ENCODE results near the gene CRYBB1. TPM values are rescaled to one million over a fixed set of nuclear protein-coding genes. Genes with fewer than 3 reads are reported as not detected.

CRYBB1 gene
- total RNA-seq, 1 donor from 2014 or later, result 0.55 TPM

DNA sequence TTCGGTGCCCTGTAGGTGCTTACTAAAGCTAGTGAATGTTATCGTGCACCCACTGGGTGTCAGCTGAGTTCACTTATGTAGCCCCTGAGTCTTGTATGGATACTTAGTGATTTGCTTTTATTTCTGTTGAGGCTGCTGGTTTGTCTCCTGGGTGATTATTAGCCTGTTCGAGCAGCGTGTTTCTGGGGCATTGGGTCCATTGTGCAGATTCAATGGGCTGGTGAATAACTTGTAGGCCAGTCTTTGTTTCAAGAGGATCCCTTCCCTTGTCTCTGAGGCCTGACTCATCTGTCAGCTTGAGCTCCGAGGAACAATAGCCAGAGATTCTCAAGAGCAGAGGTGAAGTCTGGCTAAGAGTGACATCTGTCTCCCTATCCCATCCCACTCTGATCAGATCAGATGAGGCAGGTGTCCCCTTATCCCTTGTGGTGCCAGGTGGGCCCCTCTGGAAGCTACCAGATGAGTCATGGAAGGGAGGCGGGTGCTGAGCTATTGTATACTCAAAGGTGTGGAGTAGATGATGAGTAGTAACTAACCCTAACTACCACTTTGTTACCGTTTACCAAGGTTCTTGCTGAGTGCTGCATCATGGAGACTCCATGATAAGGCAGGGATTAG is 43.2 kb upstream of the CRYBB1 start:
- no peak overlapping the region for H3K4me3 ChIP-seq
- DNase-seq (no peak), ATAC-seq (no peak)
- no peak overlapping the region for H3K27ac ChIP-seq
- TF ChIP-seq, protein P1, sequence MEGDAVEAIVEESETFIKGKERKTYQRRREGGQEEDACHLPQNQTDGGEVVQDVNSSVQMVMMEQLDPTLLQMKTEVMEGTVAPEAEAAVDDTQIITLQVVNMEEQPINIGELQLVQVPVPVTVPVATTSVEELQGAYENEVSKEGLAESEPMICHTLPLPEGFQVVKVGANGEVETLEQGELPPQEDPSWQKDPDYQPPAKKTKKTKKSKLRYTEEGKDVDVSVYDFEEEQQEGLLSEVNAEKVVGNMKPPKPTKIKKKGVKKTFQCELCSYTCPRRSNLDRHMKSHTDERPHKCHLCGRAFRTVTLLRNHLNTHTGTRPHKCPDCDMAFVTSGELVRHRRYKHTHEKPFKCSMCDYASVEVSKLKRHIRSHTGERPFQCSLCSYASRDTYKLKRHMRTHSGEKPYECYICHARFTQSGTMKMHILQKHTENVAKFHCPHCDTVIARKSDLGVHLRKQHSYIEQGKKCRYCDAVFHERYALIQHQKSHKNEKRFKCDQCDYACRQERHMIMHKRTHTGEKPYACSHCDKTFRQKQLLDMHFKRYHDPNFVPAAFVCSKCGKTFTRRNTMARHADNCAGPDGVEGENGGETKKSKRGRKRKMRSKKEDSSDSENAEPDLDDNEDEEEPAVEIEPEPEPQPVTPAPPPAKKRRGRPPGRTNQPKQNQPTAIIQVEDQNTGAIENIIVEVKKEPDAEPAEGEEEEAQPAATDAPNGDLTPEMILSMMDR (IDR thresholded peaks at IDR 0.05), result no peak
- intact Hi-C loops (cut with DNase I), result no loop called here
- no peaks in the 10 kb centered on the region for H3K36me3 ChIP-seq
- H3K27me3 ChIP-seq, result peaks cover 34% of the 10 kb centered on the region
- H3K4me1 ChIP-seq, result peaks cover 21% of the 10 kb centered on the region
- H3K9me3 ChIP-seq, result no peaks in the 10 kb centered on the region

DNA sequence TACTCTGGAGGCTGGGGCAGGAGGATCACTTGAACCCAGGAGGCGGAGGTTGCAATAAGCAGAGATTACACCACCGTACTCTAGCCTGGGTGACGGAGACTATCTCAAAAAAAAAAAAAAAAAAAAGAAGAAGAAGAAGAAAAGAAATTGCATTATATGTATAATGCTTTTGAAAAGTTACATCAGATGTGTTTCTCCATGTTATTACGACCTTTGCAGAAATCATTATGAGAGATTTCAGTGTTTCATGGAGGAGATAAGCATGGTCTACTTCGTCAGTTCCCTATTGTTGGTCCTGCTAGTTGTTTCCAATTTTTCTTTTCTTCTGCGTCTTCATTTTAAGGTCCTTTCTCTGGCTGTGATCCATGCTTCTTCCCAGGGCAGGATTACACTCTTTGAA is 42.5 kb upstream of the CRYBB1 start:
- Histone ChIP-seq H3K9me3 (no peaks in the 10 kb centered on the region), H3K4me3 (no peak overlapping the region), H3K27ac (no peak overlapping the region), H3K4me1 (peaks cover 21% of the 10 kb centered on the region), H3K27me3 (peaks cover 34% of the 10 kb centered on the region), H3K36me3 (no peaks in the 10 kb centered on the region)
- intact Hi-C loops (cut with DNase I), result no loop called here
- no peak for ATAC-seq
- no peak for DNase-seq
- TF ChIP-seq, protein P1 (IDR thresholded peaks at IDR 0.05), result no peak

DNA sequence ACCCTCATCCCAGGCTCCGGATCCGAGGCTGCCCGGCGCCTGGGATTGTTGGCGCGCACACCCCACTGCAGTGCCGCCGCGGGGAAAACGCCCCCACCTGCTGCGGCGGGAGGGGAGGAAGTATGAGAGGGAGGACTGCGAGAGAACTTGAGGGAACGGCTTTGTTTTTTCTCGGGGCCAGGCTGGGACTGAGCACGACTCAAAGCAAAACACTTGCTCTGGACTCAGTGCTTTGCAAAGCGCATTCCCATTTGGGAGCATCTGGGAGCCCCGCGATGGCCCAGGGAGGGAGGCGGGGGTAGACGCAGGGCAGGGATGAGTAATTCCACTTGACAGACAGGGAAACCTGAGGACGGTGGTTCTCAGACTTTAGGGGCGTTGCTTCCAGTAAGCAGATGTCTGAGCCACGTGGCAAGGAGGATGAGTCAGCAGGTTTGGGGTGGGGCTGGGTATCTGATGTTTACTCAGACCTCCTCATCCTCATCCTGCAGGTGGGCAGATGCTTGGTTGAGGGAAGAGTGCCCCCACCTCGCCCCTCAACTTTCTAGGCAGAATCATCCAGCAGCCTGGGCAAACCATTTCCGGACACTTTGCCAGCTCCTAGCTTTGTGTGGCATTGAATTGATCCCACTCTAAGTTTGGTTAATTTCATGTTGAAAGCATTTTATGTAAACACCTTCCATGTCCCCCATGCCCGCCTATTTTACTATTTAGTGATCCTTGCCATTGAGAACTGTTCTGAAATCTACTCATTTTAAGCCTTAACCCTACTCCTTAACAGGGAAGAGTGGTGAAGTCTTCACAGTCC is 41.0 kb upstream of the CRYBB1 start:
- peak; percentile 69 for ATAC-seq
- peak overlapping the region; percentile 39 for H3K4me3 ChIP-seq

DNA sequence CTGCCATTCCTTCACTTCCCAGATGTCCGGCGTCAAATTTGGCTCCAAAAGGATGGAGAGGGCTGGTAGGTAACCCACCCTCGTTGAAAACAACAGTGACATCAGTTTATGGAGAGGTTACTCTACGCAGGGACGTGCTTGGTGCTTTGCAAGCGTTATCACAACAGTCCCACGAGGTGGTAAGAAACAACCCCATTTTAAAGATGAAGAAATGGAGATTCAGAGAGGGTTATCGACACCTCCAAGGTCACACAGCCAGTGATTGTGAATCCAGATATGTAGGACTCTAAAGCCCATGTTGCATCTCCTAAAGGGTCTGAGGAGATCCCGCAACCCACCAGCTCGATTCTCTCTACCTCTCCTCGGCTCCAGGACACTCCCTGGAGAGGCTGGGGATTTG is 40.3 kb upstream of the CRYBB1 start:
- Histone ChIP-seq H3K4me3 (peak overlapping the region; percentile 39), H3K27me3 (peaks cover 34% of the 10 kb centered on the region), H3K27ac (no peak overlapping the region), H3K4me1 (peaks cover 21% of the 10 kb centered on the region), H3K9me3 (no peaks in the 10 kb centered on the region), H3K36me3 (no peaks in the 10 kb centered on the region)
- ATAC-seq, result no peak
- intact Hi-C loops (cut with DNase I), result no loop called here
- TF ChIP-seq, protein P1 (IDR thresholded peaks at IDR 0.05), result no peak
- no peak for DNase-seq

More for the DNA sequence above, 41.0 kb upstream of the CRYBB1 start:
- Histone ChIP-seq H3K9me3 (no peaks in the 10 kb centered on the region), H3K36me3 (no peaks in the 10 kb centered on the region), H3K27me3 (peaks cover 34% of the 10 kb centered on the region), H3K4me1 (peaks cover 21% of the 10 kb centered on the region), H3K27ac (no peak overlapping the region)
- intact Hi-C loops (cut with DNase I), result no loop called here
- TF ChIP-seq, protein P1 (IDR thresholded peaks at IDR 0.05), result no peak
- peak; percentile 63 for DNase-seq

DNA sequence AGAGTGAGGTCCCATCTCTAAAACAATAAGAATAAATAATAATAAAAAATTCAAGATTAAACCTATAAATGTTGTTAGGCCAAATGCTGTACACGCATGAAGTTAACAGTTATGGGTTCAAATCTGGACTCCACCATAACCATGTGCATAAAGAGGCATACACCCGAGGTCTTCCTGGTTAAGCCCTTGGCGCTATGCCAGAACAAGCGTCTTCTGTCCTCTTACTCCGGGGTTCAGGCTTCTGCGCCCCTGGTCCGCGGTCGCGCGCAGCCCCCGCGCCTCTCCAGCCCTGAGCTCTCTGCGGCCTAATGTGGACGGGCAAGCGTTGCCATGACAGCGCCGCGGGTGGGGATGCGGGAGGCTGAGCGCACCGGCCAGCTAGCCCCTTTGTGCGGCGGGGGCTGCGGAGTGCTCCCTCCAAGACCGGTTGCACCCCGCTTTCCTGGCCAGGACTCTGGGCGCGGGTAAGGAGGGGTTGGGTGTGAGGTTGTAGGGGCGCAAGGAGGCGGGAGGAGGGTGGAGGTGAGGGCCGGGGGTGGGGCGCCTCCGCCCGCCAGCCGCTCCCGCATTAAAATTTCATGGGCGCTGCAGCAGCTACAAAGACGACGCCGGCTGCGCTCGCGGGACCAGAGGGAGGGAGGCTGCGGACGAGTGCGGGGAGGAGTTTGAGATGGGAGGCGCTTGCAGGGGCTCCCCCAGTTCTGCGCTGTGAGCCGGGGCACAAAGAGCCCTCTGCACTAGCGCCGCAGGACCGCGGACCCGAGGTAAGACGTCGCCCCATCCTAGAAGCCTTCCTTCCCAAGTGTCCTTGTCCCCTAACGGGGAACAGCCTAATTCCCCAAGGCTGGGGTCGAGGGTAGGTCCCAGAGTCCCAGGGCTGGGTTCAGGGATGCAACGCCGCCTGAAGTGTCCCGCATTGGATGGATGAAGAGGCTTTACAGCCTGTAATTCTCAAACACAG is 39.3 kb upstream of the CRYBB1 start, which contains the start of gene MIAT:
Gene MIAT, plus strand, starts transcription at position 698 of the 961 bp plus-strand sequence.
- H3K4me1 ChIP-seq, result peaks cover 21% of the 10 kb centered on the region
- intact Hi-C loops (cut with DNase I), result no loop called here
- TF ChIP-seq, protein P1 (IDR thresholded peaks at IDR 0.05), result no peak
- peak; percentile 67 for DNase-seq
- H3K36me3 ChIP-seq, result no peaks in the 10 kb centered on the region
- no peak within 1 kb of the TSS for H3K27ac ChIP-seq
- ATAC-seq, result peak; percentile 40
- H3K4me3 ChIP-seq, result peak within 1 kb of the TSS; percentile 39
- peaks cover 34% of the 10 kb centered on the region for H3K27me3 ChIP-seq
- H3K9me3 ChIP-seq, result no peaks in the 10 kb centered on the region
